ENCODE data around the gene ARMC3.

ARMC3 gene

GRCh38 chr10:23053036-23053435 is 125.2 kb downstream of the ARMC3 start:
- POLR2A ChIA-PET, result no interaction called here
- no peak overlapping the region for H3K4me3 ChIP-seq (ENCODE audit: low read depth, low read length)
- TF ChIP-seq, protein P1, sequence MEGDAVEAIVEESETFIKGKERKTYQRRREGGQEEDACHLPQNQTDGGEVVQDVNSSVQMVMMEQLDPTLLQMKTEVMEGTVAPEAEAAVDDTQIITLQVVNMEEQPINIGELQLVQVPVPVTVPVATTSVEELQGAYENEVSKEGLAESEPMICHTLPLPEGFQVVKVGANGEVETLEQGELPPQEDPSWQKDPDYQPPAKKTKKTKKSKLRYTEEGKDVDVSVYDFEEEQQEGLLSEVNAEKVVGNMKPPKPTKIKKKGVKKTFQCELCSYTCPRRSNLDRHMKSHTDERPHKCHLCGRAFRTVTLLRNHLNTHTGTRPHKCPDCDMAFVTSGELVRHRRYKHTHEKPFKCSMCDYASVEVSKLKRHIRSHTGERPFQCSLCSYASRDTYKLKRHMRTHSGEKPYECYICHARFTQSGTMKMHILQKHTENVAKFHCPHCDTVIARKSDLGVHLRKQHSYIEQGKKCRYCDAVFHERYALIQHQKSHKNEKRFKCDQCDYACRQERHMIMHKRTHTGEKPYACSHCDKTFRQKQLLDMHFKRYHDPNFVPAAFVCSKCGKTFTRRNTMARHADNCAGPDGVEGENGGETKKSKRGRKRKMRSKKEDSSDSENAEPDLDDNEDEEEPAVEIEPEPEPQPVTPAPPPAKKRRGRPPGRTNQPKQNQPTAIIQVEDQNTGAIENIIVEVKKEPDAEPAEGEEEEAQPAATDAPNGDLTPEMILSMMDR (IDR thresholded peaks at IDR 0.05; ENCODE audit: insufficient read depth, low read length, missing control alignments), result no peak
- CTCF ChIA-PET, result interaction anchor here (1.0 kb wide), 1 partner anchor 27 kb away, joined by 3 read pairs; no protein-coding TSS in a partner anchor
- no peak for DNase-seq (ENCODE audit: low read depth, low spot score)

DNA sequence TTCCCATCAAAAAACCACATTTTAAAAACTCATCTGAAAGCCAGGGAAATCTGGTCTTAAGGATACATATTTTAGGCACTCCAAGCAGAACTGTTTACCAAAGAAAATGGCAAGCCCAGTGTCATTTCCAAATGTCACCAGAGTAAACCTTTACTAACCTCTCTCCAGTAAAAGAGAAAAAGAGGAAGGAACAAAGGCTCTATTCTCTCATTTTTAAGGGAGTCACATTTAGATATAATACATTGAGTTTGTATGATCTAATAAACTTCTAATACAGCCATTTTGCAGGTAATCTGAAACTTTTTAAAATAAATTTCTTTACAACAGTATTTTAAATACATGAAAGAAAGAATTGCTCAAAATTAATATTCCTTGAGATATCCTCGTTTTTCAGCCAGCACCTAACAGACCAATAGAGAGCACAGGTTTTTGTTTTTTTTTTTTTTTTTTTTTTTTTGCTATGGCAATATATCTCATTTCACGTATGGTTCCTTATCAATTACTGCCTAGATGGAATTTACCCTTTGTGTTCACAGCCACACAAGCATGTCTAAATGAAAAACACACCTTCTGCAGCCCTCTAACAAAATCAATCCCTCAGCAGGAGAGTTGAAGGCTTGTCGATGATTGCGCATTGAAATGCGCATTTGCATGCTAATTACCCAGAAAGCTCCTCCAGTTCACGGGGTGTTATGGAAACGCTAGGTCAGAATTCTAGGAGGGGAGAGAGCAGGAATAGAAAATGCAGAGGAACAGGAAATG is 127.8 kb downstream of the ARMC3 start:
- H3K4me3 ChIP-seq (ENCODE audit: low read depth, low read length), result no peak overlapping the region
- no peak for DNase-seq (ENCODE audit: low read depth, low spot score)
- ChIA-PET POLR2A (no interaction called here), CTCF (no interaction called here)
- TF ChIP-seq, protein P1 (IDR thresholded peaks at IDR 0.05; ENCODE audit: insufficient read depth, low read length, missing control alignments), result no peak

GRCh38 chr10:23056186-23056579 is 128.3 kb downstream of the ARMC3 start:
- TF ChIP-seq, protein P1 (IDR thresholded peaks at IDR 0.05; ENCODE audit: insufficient read depth, low read length, missing control alignments), result no peak
- CTCF ChIA-PET, result no interaction called here
- POLR2A ChIA-PET, result no interaction called here
- H3K4me3 ChIP-seq (ENCODE audit: low read depth, low read length), result no peak overlapping the region
- no peak for DNase-seq (ENCODE audit: low read depth, low spot score)

DNA sequence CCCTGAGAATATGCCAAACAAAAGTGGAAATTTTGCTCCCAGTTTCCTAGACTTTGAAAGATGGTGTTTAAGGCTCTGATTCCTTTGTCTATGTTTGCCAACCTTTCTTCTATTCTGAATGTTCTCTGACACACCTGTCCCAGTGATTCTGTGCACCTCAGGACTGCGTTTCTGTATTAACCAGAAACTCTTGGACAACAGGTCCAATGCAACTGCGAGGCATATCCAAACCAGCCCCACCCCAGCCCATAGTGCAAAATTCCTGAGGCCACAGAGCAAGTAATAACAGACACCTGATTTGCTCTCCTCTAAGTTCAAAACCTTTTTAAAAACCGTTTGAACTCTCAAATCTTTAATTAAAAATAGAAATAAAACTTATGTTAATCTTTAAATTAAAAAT is 130.5 kb downstream of the ARMC3 start:
- TF ChIP-seq, protein P1 (IDR thresholded peaks at IDR 0.05; ENCODE audit: insufficient read depth, low read length, missing control alignments), result no peak
- CTCF ChIA-PET, result no interaction called here

DNA sequence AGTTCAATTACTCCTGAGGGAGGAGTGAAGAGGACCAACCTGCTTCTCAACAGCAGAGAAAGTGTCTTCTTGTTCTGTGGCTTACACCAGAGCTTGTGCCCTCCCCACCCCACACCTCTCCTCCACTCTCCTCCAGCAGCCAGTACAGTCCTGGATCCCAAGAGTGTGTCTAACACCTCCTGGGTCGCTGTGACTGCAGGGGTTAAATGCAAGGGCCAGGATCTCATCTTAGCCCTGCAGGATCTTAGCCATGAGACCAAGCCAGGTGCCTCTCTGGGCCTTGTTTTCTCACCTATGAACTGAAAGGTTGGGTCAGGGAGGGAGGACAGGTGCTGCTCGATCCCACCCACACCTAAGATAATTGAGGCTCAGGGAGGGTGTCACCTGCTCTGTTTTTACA is 133.1 kb downstream of the ARMC3 start:
- ChIA-PET POLR2A (no interaction called here), CTCF (no interaction called here)
- TF ChIP-seq, protein P1 (IDR thresholded peaks at IDR 0.05; ENCODE audit: insufficient read depth, low read length, missing control alignments), result no peak
- no peak overlapping the region for H3K4me3 ChIP-seq (ENCODE audit: low read depth, low read length)
- no peak for DNase-seq (ENCODE audit: low read depth, low spot score)

More for the DNA sequence above, 130.5 kb downstream of the ARMC3 start:
- H3K4me3 ChIP-seq (ENCODE audit: low read depth, low read length), result no peak overlapping the region
- no peak for DNase-seq (ENCODE audit: low read depth, low spot score)
- POLR2A ChIA-PET, result no interaction called here

- ChIA-PET CTCF (interaction anchor here (1.6 kb wide), 1 partner anchor 1070 kb away, joined by 3 read pairs; no protein-coding TSS in a partner anchor), POLR2A (no interaction called here)
- TF ChIP-seq, protein P1 (IDR thresholded peaks at IDR 0.05; ENCODE audit: insufficient read depth, low read length, missing control alignments), result no peak
- no peak for DNase-seq (ENCODE audit: low read depth, low spot score)
- H3K4me3 ChIP-seq (ENCODE audit: low read depth, low read length), result no peak overlapping the region
These were observed 135.5 kb downstream of the ARMC3 start for GRCh38 chr10:23063045-23063972.
